ENCODE results near the gene FBXW8.
A peak's percentile ranks its signal among the peaks of the same experiment; 100 is the strongest.

Gene FBXW8

DNA sequence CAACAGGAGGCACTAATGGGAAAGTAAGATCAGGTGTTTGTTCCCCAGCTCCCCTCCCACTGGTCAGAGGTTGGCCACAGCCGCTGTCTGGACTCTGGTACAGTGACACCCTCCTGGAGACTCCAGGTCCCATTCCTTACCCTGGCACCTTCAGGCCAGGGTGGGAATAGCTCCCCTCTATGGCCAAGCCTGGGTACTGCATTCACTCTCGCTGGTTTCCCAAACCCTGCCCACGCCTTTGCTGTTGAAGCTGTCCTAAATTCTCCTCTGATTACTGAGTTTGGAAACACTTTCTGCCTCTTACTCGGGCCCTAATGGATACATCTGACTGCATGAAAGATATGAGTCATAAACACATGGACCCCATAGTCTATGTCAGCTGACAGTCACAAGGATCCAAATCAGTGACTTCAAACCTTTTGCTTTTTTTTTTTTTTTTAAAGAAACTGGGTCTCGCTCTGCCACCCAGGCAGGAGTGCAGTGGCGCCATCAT is 47.4 kb upstream of the FBXW8 start (continued):
- TF ChIP-seq HOXD13 (CRISPR knock-in tag; IDR thresholded peaks at IDR 0.05; ENCODE audit: borderline replicate concordance) (no peak), ZNF404 (tag by site-specific recombination; IDR thresholded peaks at IDR 0.05) (no peak), ZNF596 (tag by site-specific recombination; IDR thresholded peaks at IDR 0.05) (no peak), REPIN1 (tag by site-specific recombination; IDR thresholded peaks at IDR 0.05; ENCODE audit: low read depth) (no peak), ZNF677 (tag by site-specific recombination; IDR thresholded peaks at IDR 0.05) (no peak), ZNF112 (tag by site-specific recombination; IDR thresholded peaks at IDR 0.05) (no peak), ZNF830 (tag by site-specific recombination; IDR thresholded peaks at IDR 0.05; ENCODE audit: low read depth) (no peak), ZNF37A (tag by site-specific recombination; IDR thresholded peaks at IDR 0.05) (no peak), BCL11A (tag by site-specific recombination; IDR thresholded peaks at IDR 0.05; ENCODE audit: low read depth) (no peak), ZNF19 (tag by site-specific recombination; IDR thresholded peaks at IDR 0.05; ENCODE audit: low read depth) (no peak), ZNF175 (tag by site-specific recombination; IDR thresholded peaks at IDR 0.05) (no peak), ZNF16 (tag by site-specific recombination; IDR thresholded peaks at IDR 0.05; ENCODE audit: low read depth) (no peak), ZNF530 (tag by site-specific recombination; IDR thresholded peaks at IDR 0.05; ENCODE audit: low read depth) (no peak), KLF9 (tag by site-specific recombination; IDR thresholded peaks at IDR 0.05; ENCODE audit: low read depth) (no peak), ZNF514 (tag by site-specific recombination; IDR thresholded peaks at IDR 0.05) (no peak), KLF16 (tag by site-specific recombination; IDR thresholded peaks at IDR 0.05) (no peak), ZNF146 (tag by site-specific recombination; IDR thresholded peaks at IDR 0.05) (no peak), ZNF433 (tag by site-specific recombination; IDR thresholded peaks at IDR 0.05; ENCODE audit: low read depth) (no peak), ZNF792 (tag by site-specific recombination; IDR thresholded peaks at IDR 0.05) (no peak), ZBTB21 (tag by site-specific recombination; IDR thresholded peaks at IDR 0.05) (no peak), ZNF549 (tag by site-specific recombination; IDR thresholded peaks at IDR 0.05) (no peak), ZNF510 (tag by site-specific recombination; IDR thresholded peaks at IDR 0.05; ENCODE audit: insufficient replicate concordance) (no peak), GLIS1 (tag by site-specific recombination; IDR thresholded peaks at IDR 0.05) (no peak)
- TF ChIP-seq, protein P1, sequence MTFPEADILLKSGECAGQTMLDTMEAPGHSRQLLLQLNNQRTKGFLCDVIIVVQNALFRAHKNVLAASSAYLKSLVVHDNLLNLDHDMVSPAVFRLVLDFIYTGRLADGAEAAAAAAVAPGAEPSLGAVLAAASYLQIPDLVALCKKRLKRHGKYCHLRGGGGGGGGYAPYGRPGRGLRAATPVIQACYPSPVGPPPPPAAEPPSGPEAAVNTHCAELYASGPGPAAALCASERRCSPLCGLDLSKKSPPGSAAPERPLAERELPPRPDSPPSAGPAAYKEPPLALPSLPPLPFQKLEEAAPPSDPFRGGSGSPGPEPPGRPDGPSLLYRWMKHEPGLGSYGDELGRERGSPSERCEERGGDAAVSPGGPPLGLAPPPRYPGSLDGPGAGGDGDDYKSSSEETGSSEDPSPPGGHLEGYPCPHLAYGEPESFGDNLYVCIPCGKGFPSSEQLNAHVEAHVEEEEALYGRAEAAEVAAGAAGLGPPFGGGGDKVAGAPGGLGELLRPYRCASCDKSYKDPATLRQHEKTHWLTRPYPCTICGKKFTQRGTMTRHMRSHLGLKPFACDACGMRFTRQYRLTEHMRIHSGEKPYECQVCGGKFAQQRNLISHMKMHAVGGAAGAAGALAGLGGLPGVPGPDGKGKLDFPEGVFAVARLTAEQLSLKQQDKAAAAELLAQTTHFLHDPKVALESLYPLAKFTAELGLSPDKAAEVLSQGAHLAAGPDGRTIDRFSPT (tag by site-specific recombination; IDR thresholded peaks at IDR 0.05) = 0 out of 2 replicates have a peak, but pooled peaks have one; percentile 21
- TF ChIP-seq, protein P2, sequence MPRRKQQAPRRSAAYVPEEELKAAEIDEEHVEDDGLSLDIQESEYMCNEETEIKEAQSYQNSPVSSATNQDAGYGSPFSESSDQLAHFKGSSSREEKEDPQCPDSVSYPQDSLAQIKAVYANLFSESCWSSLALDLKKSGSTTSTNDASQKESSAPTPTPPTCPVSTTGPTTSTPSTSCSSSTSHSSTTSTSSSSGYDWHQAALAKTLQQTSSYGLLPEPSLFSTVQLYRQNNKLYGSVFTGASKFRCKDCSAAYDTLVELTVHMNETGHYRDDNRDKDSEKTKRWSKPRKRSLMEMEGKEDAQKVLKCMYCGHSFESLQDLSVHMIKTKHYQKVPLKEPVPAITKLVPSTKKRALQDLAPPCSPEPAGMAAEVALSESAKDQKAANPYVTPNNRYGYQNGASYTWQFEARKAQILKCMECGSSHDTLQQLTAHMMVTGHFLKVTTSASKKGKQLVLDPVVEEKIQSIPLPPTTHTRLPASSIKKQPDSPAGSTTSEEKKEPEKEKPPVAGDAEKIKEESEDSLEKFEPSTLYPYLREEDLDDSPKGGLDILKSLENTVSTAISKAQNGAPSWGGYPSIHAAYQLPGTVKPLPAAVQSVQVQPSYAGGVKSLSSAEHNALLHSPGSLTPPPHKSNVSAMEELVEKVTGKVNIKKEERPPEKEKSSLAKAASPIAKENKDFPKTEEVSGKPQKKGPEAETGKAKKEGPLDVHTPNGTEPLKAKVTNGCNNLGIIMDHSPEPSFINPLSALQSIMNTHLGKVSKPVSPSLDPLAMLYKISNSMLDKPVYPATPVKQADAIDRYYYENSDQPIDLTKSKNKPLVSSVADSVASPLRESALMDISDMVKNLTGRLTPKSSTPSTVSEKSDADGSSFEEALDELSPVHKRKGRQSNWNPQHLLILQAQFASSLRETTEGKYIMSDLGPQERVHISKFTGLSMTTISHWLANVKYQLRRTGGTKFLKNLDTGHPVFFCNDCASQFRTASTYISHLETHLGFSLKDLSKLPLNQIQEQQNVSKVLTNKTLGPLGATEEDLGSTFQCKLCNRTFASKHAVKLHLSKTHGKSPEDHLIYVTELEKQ (tag by site-specific recombination; IDR thresholded peaks at IDR 0.05; ENCODE audit: borderline replicate concordance) = no peak
- TF ChIP-seq, protein P3, sequence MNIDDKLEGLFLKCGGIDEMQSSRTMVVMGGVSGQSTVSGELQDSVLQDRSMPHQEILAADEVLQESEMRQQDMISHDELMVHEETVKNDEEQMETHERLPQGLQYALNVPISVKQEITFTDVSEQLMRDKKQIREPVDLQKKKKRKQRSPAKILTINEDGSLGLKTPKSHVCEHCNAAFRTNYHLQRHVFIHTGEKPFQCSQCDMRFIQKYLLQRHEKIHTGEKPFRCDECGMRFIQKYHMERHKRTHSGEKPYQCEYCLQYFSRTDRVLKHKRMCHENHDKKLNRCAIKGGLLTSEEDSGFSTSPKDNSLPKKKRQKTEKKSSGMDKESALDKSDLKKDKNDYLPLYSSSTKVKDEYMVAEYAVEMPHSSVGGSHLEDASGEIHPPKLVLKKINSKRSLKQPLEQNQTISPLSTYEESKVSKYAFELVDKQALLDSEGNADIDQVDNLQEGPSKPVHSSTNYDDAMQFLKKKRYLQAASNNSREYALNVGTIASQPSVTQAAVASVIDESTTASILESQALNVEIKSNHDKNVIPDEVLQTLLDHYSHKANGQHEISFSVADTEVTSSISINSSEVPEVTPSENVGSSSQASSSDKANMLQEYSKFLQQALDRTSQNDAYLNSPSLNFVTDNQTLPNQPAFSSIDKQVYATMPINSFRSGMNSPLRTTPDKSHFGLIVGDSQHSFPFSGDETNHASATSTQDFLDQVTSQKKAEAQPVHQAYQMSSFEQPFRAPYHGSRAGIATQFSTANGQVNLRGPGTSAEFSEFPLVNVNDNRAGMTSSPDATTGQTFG (tag by site-specific recombination; IDR thresholded peaks at IDR 0.05; ENCODE audit: borderline replicate concordance) = no peak
- TF ChIP-seq, protein P4, sequence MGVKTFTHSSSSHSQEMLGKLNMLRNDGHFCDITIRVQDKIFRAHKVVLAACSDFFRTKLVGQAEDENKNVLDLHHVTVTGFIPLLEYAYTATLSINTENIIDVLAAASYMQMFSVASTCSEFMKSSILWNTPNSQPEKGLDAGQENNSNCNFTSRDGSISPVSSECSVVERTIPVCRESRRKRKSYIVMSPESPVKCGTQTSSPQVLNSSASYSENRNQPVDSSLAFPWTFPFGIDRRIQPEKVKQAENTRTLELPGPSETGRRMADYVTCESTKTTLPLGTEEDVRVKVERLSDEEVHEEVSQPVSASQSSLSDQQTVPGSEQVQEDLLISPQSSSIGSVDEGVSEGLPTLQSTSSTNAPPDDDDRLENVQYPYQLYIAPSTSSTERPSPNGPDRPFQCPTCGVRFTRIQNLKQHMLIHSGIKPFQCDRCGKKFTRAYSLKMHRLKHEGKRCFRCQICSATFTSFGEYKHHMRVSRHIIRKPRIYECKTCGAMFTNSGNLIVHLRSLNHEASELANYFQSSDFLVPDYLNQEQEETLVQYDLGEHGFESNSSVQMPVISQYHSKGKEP (tag by site-specific recombination; IDR thresholded peaks at IDR 0.05) = no peak
- TF ChIP-seq, protein P5, sequence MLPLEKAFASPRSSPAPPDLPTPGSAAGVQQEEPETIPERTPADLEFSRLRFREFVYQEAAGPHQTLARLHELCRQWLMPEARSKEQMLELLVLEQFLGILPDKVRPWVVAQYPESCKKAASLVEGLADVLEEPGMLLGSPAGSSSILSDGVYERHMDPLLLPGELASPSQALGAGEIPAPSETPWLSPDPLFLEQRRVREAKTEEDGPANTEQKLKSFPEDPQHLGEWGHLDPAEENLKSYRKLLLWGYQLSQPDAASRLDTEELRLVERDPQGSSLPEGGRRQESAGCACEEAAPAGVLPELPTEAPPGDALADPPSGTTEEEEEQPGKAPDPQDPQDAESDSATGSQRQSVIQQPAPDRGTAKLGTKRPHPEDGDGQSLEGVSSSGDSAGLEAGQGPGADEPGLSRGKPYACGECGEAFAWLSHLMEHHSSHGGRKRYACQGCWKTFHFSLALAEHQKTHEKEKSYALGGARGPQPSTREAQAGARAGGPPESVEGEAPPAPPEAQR (tag by site-specific recombination; IDR thresholded peaks at IDR 0.05) = no peak
- TF ChIP-seq, protein P6, sequence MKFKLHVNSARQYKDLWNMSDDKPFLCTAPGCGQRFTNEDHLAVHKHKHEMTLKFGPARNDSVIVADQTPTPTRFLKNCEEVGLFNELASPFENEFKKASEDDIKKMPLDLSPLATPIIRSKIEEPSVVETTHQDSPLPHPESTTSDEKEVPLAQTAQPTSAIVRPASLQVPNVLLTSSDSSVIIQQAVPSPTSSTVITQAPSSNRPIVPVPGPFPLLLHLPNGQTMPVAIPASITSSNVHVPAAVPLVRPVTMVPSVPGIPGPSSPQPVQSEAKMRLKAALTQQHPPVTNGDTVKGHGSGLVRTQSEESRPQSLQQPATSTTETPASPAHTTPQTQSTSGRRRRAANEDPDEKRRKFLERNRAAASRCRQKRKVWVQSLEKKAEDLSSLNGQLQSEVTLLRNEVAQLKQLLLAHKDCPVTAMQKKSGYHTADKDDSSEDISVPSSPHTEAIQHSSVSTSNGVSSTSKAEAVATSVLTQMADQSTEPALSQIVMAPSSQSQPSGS (tag by site-specific recombination; IDR thresholded peaks at IDR 0.05; ENCODE audit: low read depth) = no peak
